ENCODE results near the gene APC.
"Not testable (repeated sequence)": the region's sequence is repeated elsewhere in the genome, so short reads cannot be mapped to it uniquely, and the experiment has no call there.

APC gene

DNA sequence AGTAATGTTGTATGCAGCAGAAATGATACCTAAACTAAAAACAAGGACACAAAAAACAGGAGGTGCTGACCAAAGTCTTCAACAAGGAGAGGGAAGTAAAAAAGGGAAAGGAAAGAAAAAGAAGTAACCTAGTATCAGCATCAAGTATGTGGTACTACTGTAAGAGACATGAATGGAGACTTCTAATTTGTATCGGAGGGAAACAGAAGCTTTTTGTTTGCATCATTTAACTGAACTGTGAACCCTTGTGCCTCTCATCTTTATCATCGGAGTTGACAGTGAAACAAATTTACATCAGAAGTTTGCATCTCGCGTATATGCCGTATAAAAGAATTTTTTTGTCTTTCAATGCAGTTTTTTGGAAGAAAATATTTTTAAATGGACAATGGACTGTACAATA, 129.7 kb downstream of the APC start:
- H3K27ac Mint-ChIP-seq, result peak overlapping the region; percentile 86
- H3K9me3 Mint-ChIP-seq, result no peaks in the 10 kb centered on the region
- no peak overlapping the region for H3K4me3 Mint-ChIP-seq
- DNase-seq, result no peak
- peaks cover 69% of the 10 kb centered on the region for H3K4me1 Mint-ChIP-seq (ENCODE audit: low read depth)
- no peaks in the 10 kb centered on the region for H3K27me3 Mint-ChIP-seq
- peaks cover 95% of the 10 kb centered on the region for H3K36me3 Mint-ChIP-seq (ENCODE audit: low read depth)

DNA sequence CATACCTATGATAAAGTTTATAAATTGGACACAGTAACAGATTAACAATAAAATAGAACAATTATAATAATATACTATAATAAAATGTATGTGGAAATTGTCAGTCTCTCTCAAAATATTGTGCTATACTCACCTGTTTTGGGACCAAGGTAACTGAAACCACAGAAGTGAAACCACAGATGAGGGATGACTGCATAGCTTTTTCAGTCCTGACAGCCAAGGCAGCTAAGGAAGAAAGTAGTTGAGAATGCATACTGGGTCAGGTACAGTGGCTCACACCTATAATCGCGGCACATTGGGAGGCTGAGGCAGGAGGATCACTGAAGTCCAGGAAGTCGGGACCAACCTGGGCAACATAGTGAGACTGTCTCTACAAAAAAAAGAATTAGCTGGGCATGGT, 132.3 kb downstream of the APC start:
- Mint-ChIP-seq H3K27me3 (no peaks in the 10 kb centered on the region), H3K4me1 (ENCODE audit: low read depth) (peaks cover 60% of the 10 kb centered on the region), H3K9me3 (no peaks in the 10 kb centered on the region), H3K4me3 (no peak overlapping the region), H3K36me3 (ENCODE audit: low read depth) (peaks cover 94% of the 10 kb centered on the region), H3K27ac (peak overlapping the region; percentile 85)
- DNase-seq, result no peak

DNA sequence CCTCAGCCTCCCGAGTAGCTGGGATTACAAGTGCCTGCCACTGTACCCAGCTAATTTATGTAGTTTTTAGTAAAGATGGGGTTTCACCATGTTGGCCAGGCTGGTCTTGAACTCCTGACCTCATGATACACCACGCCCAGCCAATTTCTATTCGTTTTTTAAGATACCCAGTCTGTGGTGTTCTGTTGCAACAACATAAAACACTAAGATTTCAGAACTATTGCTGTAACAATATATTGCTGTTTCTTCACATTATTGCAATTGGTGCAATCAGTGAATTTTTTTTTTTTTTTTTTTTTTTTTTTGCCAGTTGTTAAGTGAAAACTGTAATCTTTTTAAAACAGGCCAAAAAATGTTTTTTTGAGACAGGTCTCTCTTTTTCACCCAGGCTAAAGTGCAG, 133.3 kb downstream of the APC start:
- H3K9me3 Mint-ChIP-seq, result no peaks in the 10 kb centered on the region
- peak overlapping the region; percentile 8 for H3K27ac Mint-ChIP-seq
- DNase-seq, result no peak
- peaks cover 58% of the 10 kb centered on the region for H3K4me1 Mint-ChIP-seq (ENCODE audit: low read depth)
- no peaks in the 10 kb centered on the region for H3K27me3 Mint-ChIP-seq
- H3K36me3 Mint-ChIP-seq (ENCODE audit: low read depth), result peaks cover 95% of the 10 kb centered on the region
- no peak overlapping the region for H3K4me3 Mint-ChIP-seq

DNA sequence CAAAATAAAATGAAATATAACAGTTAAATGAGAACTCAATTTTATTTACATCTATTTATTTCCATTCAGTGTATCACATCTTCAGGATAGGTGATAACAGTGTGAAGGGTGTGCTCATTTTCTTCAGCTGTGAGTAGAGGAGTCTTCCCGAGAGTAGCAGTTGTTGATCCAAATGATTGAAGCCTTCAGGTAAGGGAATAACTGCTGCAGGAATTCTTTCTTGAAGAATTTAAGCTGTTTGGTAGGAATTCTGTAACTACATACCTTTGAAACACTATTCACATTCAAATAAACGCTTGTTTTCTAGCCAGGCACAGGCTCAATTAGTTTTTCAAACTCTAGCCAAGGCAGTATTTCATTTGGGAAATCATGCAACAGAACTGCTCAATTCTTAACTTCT, 138.7 kb downstream of the APC start:
- Mint-ChIP-seq H3K36me3 (ENCODE audit: low read depth) (peaks cover 73% of the 10 kb centered on the region), H3K4me1 (ENCODE audit: low read depth) (peaks cover 47% of the 10 kb centered on the region), H3K4me3 (no peak overlapping the region), H3K27ac (peak overlapping the region; percentile 44), H3K27me3 (no peaks in the 10 kb centered on the region), H3K9me3 (no peaks in the 10 kb centered on the region)
- no peak for DNase-seq

DNA sequence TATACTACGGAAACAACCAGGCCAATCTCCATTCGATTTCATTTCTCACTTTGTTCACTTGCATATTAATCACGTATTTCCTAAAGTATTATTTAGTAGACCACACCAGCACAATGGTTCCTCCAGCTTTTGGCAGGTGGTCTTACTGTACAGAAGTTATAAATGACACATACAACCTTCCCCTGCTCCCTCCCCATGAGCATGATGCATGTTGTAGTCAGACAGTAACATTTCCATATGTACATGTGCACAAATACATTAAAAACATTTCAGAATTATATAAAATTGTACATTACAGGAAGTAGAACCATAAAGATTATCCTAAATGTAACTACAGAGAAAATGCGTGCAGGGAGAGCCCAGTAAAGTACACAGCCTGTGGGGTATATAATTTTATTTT, 140.4 kb downstream of the APC start:
- peak overlapping the region; percentile 92 for H3K27ac Mint-ChIP-seq
- H3K9me3 Mint-ChIP-seq, result no peaks in the 10 kb centered on the region
- no peak for DNase-seq
- peaks cover 59% of the 10 kb centered on the region for H3K36me3 Mint-ChIP-seq (ENCODE audit: low read depth)
- H3K4me1 Mint-ChIP-seq (ENCODE audit: low read depth), result peaks cover 42% of the 10 kb centered on the region
- H3K27me3 Mint-ChIP-seq, result no peaks in the 10 kb centered on the region
- H3K4me3 Mint-ChIP-seq, result no peak overlapping the region

DNA sequence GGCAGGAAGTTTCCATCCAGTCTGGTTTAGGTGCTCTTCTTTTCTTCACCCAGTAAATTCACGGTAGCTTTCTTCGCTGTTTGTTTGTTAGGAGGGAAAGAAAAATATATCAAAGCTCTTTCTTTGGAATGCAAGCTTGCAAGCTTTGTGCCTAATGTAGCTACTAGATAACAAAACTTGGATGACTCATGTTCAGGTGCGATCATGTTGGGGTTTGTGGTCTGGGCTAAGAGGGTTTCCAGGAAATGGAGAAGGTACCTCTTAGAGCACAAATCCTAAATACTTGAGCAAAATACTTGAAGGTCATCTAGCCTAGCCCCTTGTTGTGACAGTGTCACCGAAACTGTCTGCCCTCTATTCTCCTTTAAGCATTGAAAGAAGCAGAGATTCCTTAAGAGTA, 141.1 kb downstream of the APC start:
- Mint-ChIP-seq H3K4me1 (ENCODE audit: low read depth) (peaks cover 39% of the 10 kb centered on the region), H3K4me3 (peak overlapping the region; percentile 16), H3K36me3 (ENCODE audit: low read depth) (peaks cover 53% of the 10 kb centered on the region), H3K27me3 (no peaks in the 10 kb centered on the region), H3K27ac (peak overlapping the region; percentile 92), H3K9me3 (no peaks in the 10 kb centered on the region)
- no peak for DNase-seq

DNA sequence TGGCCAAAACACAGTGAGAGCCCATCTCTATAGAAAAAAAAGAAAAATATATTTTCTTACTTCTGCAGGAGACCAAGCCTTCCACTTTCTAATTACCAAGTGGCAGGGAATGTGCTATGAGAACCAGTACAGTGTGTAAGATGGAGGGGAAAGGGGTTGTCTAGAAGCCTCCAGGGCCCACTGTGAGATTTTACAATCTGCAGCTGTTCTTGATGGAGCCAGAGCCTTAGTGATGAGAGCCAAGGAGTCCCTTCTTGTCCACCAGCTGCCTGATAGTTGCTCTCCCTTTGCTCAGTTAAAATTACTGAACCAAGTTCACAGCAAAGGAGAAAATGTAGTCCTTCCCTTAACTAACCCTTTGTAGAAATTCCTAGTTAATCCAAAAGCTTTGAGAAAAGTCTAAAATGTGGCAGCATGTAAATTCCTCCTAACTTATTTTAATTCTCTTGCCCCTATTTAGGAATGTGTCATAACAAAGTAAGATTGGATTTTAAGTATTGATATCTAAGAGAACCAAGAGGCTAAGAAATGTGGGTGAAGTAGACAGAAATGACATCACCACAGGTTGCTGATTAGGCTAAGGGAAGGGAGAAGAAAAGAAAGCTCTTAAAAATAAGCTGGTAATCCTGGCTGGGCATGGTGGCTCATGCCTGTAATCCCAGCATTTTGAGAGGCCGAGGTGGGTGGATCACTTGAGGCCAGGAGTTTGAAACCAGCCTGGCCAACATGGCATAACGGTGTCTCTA, 142.7 kb downstream of the APC start:
- no peak for DNase-seq
- Mint-ChIP-seq H3K27ac (no peak overlapping the region), H3K27me3 (no peaks in the 10 kb centered on the region), H3K36me3 (ENCODE audit: low read depth) (peaks cover 44% of the 10 kb centered on the region), H3K9me3 (no peaks in the 10 kb centered on the region), H3K4me1 (ENCODE audit: low read depth) (peaks cover 35% of the 10 kb centered on the region), H3K4me3 (no peak overlapping the region)

DNA sequence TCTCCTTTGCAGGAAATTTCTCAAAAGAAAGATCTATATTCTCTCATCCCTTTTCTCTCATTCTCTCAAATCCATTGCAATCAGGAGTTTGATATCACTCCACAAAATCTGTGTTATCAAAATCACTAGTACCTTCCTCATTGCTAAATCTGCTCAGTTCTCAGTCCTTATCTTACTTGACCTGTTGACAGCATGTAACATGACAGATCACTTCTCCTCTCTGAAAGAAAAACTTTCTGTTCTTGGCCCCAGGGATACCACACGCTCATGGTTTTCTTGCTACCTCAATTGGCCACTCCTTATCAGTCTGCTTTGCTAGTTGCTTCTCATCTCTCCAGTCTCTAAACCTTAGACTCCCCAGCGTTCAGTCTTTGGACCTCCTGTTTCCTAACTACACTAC, 145.5 kb downstream of the APC start:
- peaks cover 43% of the 10 kb centered on the region for H3K36me3 Mint-ChIP-seq (ENCODE audit: low read depth)
- H3K9me3 Mint-ChIP-seq, result no peaks in the 10 kb centered on the region
- no peak overlapping the region for H3K27ac Mint-ChIP-seq
- no peak overlapping the region for H3K4me3 Mint-ChIP-seq
- no peaks in the 10 kb centered on the region for H3K27me3 Mint-ChIP-seq
- DNase-seq, result no peak
- peaks cover 37% of the 10 kb centered on the region for H3K4me1 Mint-ChIP-seq (ENCODE audit: low read depth)

DNA sequence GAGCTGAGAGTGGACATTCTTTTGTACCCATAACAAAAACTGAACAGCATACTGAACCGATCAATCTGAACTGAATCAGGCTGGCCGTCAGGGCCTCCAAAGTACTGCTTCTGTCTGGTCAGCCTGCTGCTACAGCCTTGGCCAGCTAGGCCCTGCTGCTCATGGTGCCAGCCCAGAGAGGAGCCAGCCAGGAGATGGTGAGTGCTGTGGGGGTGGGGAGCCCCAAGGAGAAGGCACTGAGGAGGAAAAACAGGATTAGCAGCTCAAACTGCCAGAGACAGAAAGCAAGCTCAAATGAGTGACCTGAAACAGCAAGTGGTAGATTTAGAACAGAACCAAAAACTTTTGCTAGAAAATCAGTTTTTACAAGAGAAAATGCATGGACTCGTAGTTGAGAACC, 147.3 kb downstream of the APC start:
- no peak for DNase-seq
- Mint-ChIP-seq H3K9me3 (peaks cover 5% of the 10 kb centered on the region), H3K27me3 (no peaks in the 10 kb centered on the region), H3K36me3 (ENCODE audit: low read depth) (peaks cover 45% of the 10 kb centered on the region), H3K4me1 (ENCODE audit: low read depth) (peaks cover 36% of the 10 kb centered on the region), H3K4me3 (no peak overlapping the region), H3K27ac (peak overlapping the region; percentile 27)

DNA sequence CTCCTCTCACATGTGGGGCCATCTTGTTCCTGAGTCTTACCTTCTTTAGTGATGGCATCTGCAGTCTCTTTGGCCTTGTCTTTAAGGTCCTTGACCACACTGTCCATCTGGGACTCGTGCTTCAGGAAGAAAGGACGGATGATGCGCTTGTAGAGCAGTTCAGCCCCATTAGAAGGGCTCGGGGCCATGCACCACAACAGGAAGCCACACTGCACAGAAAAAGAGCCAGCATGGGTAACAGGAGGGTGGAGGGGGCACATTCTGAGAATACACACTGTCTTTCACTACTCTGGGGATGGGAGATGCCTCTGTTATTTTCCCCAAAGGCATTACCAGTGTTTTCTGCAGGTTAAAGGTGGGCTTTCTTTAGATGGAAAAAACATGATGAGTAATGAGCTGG, 149.3 kb downstream of the APC start:
- H3K27ac Mint-ChIP-seq, result peak overlapping the region; percentile 79
- peaks cover 54% of the 10 kb centered on the region for H3K36me3 Mint-ChIP-seq (ENCODE audit: low read depth)
- H3K27me3 Mint-ChIP-seq, result no peaks in the 10 kb centered on the region

DNA sequence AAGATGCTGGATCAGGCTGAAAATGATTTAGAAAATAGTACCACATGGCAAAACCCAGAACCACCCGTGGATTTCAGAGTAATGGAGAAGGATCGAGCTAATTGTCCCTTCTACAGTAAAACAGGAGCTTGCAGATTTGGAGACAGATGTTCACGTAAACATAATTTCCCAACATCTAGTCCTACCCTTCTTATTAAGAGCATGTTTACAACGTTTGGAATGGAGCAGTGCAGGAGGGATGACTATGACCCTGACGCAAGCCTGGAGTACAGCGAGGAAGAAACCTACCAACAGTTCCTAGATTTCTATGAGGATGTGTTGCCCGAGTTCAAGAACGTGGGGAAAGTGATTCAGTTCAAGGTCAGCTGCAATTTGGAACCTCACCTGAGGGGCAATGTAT, 154.4 kb downstream of the APC start:
- Mint-ChIP-seq H3K36me3 (ENCODE audit: low read depth) (peaks cover 75% of the 10 kb centered on the region), H3K4me1 (ENCODE audit: low read depth) (peaks cover 40% of the 10 kb centered on the region)
- not testable (repeated sequence) for H3K27ac Mint-ChIP-seq, H3K27me3 Mint-ChIP-seq, H3K4me3 Mint-ChIP-seq, H3K9me3 Mint-ChIP-seq, DNase-seq

More for the DNA sequence above, 149.3 kb downstream of the APC start:
- Mint-ChIP-seq H3K4me1 (ENCODE audit: low read depth) (peaks cover 34% of the 10 kb centered on the region), H3K4me3 (no peak overlapping the region), H3K9me3 (peaks cover 5% of the 10 kb centered on the region)
- no peak for DNase-seq

DNA sequence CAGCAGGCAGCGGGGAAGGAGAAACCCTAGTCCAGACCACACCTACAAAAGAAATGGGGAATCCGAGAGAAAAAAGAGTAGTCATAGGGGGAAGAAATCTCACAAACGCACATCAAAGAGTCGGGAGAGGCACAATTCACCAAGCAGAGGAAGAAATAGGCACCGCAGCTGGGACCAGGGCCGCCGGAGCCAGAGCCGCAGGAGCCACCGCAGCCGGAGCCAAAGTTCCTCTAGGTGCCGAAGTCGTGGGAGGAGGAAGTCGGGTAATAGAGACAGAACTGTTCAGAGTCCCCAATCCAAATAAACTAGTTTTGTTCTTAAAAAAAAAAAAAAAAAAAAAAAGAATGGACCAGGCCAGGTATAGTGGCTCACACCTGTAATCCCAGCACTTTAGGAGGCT, 155.1 kb downstream of the APC start:
- peaks cover 5% of the 10 kb centered on the region for H3K9me3 Mint-ChIP-seq
- no peaks in the 10 kb centered on the region for H3K27me3 Mint-ChIP-seq
- H3K4me1 Mint-ChIP-seq (ENCODE audit: low read depth), result peaks cover 33% of the 10 kb centered on the region
- H3K27ac Mint-ChIP-seq, result no peak overlapping the region
- H3K36me3 Mint-ChIP-seq (ENCODE audit: low read depth), result peaks cover 74% of the 10 kb centered on the region
- DNase-seq, result no peak
- no peak overlapping the region for H3K4me3 Mint-ChIP-seq

DNA sequence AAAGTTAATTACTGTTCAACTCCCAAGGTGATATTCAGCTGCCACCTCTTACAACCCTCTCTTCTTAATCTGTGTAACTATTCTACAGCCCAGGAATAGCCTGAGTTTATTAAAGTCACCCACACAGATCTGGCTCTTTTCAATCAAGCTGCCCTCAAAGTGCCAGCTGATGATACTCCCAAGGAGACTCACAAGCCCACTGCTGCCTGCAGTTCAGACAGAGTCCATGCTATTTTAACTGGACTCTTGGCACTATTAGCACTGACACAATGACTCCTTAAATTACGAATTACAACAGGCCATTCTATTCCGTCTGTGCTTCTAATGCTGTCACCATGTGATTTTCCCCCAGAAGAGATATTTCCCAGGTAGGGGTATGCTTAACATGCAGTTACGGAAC, 158.0 kb downstream of the APC start:
- Mint-ChIP-seq H3K4me1 (ENCODE audit: low read depth) (peaks cover 23% of the 10 kb centered on the region), H3K4me3 (no peak overlapping the region), H3K9me3 (no peaks in the 10 kb centered on the region), H3K27me3 (no peaks in the 10 kb centered on the region), H3K36me3 (ENCODE audit: low read depth) (peaks cover 82% of the 10 kb centered on the region), H3K27ac (no peak overlapping the region)
- no peak for DNase-seq
